ENCODE results near the gene RUNX3.

Gene RUNX3

DNA sequence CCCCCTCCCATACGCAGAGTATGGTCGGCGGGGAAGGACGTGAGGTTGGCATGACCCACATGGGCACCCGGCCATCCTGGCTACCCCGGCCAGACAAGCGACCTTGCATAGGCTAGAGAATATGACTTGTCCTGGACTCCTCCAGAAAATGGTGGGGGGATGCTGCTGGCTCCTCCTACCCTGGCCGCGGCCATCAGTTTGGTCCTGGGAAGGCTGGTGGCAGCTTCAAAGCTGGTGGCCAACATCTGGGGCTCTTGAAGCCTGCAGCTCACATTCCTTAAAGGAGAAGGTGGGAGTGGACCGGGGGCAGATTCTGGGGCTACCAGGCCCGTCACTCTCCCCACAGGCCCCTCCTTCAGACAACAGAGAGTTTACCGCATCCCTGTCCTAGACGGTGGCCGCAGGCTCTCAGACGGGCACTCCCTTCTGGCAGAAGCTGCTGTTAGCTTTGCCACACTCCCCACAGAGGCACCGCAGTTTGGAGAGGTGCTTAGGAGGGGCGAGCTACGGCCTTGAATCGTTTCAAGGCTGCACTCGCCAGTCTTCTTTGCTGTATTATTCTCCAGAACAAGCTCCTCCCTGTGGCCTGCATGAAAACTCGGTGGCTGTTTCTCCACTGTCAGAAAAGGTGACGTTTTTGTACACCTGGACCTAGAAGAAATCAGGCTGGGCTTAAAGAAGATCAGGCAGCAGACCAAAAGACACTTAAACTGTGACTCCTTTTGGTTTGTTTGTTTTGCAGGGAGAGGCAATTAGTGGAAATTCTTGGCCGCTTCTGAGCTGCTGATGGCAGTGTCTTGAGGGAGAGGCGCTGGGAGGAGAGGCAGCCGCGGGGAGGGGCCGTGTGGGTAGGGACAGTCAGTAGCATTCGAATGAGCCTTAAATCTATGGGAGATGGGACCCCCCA is 68.0 kb downstream of the RUNX3 start:
- no peak for DNase-seq (ENCODE audit: low read depth)

- no peak for DNase-seq (ENCODE audit: low read depth)
Measured at GRCh38 chr1:24860841-24861240, 69.2 kb downstream of the RUNX3 start.

DNA sequence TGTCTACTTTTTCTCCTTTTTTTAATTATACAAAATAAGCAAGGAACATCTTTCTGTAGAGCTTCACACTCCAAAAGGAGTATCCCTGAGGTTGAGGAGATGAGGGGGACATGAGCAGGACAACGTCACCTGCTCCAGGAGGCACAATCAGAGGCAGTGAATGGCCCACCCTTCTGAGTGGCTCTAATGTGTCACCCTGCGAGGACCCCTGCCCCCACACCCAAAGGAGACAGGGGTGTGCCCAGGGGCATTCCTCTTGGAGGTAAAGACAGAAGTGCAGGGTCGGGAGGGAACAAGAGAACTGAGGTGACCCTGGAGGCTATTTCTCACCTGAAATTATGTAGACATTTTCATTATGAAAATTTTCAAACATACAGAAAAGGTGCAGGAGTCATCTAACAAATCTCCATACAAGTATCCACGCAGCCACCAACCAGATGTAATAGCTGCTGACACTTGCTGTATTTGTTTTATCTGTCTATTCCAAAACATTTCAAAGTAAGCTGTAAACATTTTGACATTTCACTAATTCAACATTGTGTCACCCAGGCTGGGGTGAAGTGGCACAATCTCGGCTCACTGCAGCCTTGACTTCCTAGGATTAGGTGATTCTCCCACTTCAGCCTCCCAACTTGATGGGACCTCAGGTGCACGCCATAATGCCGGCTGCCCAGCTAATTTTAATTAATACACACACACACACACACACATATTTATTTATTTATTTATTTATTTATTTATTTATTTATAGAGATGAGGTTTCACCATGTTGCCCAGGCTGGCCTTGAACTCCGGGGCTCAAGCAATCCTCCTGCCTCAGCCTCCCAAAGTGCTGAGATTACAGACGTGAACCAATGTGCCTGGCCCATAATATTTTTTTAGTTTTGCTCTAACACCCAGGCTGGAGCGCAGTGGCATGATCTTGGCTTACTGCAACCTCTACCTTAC is 70.7 kb downstream of the RUNX3 start:
- DNase-seq (ENCODE audit: low read depth): no peak

DNA sequence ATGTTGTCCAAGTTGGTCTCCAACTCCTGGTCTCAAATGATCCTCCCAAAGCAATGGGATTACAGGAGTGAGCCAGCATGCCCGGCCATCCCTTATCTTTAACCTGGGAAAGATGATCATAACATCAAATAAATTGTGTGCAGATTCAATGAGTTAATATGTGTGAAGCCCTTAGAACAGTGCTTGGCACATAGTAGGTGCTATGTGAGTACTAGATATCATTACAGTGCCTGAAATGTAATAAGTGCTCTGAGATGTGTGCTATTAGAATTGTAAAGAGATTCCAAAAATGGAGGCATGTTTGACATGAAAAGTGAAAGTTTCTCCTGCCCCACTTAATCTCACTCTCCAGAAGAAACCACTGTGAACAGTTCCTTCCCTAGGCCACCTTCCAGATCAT is 71.8 kb downstream of the RUNX3 start:
- no peak for DNase-seq (ENCODE audit: low read depth)

GRCh38 chr1:24857507-24858133 is 72.5 kb downstream of the RUNX3 start:
- DNase-seq (ENCODE audit: low read depth): no peak

DNA sequence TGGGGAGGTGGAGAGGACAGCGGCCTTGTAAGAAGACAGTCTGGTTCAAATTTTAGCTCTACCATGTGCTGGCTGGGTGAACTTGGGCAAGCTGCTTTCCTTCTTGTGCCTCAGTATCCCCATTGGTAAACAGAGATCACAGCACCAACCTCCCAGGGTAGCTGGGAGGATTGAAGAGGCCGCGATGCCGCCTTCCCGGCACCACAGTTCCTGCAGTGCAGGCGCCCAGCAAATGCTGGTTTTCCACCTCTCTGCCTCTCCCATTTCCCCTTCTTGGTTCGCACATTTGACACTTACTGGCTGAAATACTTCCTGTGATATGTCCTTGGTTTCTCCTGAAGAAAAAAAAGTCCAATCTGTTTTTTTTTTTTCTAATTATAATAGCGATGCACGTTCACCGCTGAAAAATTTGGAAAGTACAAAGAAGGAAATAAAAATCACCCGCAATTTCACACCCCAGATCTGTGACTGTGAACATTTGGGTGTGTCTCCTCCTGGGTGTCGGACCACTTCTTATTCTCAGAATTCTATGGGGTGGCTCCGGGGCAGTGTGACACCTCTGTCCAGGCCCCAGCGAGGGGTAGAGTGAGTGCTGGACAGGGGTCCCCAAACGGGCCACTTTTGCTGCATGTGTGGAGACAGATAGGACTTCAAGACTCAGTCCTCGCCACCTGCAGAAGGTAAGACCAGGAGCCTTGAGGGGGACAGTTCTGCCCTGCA is 73.1 kb downstream of the RUNX3 start:
- no peak for DNase-seq (ENCODE audit: low read depth)

DNA sequence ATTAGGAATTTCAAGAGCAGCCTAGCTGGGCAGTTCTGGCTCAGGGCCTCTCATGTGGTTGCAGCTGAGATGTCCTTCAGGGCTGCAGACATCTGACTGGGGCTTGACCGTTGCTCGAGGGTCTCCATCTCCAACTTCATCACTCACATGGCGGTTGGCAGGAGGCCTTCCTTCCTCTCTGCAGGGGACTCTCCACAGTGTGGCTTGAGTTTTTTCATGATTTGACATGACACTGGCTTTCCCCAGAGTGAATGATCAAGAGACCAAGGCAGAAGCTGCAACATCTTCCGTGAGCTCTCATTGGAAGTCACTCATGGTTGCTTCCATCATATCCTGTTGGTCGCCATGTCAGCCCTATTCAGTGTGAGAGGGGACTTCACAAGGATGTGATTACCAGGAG is 74.6 kb downstream of the RUNX3 start:
- DNase-seq (ENCODE audit: low read depth): no peak

DNA sequence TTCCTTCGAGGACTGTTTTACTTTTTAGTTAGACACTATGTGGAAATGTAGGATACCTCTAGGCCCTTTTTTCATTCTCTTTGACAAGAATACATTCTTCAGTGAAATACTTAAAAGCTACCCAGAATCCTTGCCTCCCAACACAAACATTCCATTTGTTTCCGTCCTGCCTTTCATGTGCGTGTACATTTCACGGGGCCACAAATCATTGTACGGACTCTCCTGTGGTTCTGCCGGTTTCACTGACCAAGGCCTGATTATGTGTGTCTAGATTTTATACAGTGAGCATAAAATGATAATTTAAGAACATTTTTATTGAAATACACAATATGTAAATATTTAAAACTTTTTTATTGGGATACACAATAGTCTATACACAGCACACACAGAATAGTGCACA is 76.4 kb downstream of the RUNX3 start:
- no peak for DNase-seq (ENCODE audit: low read depth)

DNA sequence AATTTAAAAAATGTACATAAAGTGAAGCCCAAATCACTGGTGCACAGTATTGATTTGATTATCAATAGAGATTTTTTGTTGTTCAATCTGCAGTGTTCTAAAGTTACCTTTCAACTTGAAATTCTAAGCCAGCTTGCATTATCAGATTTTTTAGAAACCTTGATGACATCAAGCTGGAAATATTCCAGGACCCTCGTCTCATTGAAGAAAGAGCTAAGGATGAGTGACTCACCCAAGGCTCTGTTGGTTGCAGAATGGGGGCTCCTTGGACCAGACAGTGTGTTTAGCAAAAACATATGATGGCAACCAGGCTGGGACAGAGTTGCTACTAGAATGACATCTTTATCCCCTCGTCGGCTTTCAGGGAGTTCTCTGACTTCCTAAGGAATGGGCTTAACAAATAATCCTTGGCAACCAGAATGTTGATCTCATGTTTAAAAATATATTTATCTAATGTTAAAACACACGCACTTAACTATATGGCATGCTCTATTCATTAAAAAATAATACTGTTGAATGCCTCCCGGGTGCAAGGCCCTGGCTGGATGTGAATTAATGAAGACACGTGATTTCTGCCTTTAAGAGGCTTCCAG is 79.7 kb downstream of the RUNX3 start:
- DNase-seq (ENCODE audit: low read depth): no peak

GRCh38 chr1:24849672-24850295 is 80.3 kb downstream of the RUNX3 start:
- DNase-seq (ENCODE audit: low read depth): no peak
